ENCODE data around the gene NR3C1. TPM values are rescaled to one million over a fixed set of nuclear protein-coding genes. Genes with fewer than 3 reads are reported as not detected.

The NR3C1 gene
- polyA plus RNA-seq, 10 donors = 60.0 to 79.2 (median 69.1) TPM

DNA sequence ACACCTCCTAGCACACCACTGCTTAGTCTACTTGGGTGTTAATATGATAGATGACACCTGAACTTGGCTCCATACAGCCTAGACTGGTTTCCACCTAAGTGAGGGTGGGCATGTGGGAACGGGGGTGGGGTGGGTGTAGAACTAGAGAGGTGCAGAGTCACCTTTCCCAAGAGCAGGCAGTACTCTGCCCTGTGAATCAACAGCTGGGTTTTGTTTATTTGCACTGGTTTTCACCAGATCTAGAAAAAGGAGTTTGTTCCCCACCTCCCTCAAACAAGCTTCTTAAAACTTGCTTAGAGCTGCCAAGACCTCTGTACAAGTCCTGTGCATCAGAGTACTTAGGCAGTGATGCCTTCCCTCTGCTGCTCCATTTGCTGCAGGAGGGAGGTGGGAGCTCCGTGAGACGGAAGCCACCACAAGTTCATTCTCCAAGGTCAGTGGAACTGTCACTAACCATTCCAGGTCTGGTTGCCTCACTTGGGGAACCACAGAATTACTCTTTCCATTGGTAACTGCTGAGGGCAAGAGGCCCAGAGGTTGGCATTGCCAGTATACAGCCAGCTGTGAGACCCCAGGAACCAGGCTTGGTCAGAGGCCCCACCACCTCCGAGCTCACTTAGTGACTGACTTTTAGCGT lies 163.5 kb downstream of the NR3C1 start:
- no peak for DNase-seq

DNA sequence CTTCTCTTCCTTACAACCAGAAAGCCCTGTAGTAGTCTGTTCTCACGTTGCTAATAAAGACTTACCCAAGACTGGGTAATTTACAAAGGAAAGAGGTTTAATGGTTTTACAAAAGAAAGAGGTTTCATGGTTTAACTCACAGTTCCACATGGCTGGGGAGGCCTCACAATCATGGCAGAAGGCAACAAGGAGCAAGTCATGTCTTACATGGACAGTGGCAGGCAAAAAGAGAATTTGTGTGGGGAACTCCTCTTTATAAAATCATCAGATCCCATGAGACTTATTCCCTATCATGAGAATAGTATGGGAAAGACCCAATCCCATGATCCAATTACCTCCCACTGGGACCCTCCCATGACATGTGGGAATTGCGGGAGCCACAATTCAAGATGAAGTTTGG lies 164.9 kb downstream of the NR3C1 start:
- no peak for DNase-seq

DNA sequence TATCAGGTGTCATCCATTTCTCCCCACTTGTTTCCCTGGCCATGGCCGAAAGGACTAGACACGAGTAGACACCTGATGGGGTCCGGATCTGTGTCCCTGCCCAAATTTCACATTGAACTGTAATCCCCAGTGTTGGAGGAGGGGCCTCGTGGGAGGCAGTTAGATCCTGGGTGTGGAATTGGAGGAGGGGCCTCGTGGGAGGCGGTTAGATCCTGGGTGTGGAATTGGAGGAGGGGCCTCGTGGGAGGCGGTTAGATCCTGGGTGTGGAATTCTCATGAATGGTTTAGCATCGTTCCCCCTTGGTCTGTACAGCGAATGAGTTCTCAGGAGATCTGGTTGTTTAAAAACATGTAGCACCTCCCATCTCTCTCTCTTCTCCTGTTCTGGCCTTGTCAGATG lies 165.8 kb downstream of the NR3C1 start:
- DNase-seq = no peak

DNA sequence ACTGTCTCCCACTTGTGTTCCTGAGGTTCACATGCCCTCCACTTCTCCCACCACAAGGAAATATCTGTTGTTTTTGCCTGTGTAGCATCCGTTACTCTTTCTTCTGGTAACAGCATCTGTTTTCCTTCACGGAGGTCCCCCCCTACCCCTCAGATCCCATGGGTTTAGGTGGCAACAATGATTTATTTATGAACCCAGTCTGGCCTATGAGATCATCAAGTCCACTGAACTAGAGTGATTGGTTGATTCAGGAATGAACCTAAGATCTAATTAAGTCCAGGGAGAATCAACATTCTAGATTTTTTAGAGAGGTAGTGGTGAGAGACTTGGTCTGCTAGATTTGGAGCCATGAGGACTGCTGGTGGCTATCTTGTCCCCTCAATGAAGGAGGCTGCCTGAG lies 166.8 kb downstream of the NR3C1 start:
- no peak for DNase-seq

DNA sequence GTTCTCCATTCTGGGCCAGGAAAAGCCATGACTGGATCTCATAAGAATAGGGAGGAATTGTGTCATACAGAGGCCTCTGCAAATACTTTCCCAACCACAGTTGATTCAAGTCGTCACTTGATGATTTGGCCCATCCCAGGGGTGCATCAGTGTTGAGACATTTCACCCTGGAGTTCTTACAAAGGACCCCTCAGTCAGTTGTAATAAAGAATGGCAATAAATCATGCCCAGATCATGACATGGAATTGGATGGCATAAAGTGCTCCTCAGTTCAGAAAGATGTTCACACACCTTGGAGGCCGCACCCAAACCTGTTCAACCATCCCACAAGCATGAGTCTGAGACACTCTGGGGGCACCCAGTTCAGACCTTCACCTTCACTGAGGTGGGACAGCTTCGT lies 168.1 kb downstream of the NR3C1 start:
- peak in 1 of 3 donors; percentile 71 for DNase-seq

DNA sequence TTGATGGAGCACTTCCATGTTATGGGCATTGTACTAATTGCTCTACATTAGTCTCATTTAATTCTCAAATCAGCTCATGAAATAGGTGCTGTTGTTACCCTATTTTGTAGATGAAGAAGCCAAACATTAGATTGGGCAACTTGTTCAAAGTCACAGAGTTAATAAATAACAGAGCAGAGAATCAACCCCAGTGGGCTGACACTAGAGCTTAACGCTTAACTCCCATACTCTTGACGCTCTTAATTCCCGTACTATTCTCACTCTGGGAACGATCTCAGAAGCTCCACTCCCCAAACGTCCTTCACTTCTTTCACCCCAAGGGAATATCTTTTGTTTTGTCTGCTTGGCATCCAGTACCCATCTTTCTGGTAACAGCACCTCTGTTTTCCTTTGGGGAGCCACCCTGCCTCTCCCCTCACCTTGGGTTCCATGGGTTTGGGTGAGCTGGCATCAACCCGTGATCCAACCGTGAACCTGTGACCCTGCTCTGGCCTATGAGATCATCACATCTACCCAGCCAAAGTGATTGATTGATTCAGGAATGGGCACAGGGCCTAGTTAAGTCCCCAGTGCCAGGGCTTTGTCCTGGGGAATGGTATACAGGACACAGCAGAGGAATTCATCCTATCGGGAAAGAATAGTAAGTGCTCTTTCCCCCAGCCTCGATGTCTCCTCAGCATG lies 169.2 kb downstream of the NR3C1 start:
- no peak for DNase-seq

DNA sequence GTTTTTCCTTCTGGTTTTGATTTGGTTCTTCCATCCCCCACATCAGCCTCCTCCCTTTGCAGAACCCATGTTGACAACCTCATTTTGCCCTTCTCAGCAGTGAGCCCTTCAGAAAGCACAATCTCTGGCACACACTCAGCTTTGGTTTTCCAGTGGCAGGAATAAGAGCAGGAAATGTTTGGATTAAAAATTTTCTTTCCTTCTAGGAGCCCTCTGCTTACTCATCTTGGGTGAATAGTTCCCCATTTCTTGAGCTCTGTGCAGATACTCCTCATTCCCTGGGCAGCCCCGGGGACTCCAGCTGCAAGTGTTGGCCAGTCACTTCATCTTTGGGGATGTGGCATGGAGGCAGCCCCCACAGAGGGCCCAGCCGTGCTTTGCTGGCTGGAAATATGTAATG lies 170.5 kb downstream of the NR3C1 start:
- DNase-seq = peak in 1 of 3 donors; percentile 67

DNA sequence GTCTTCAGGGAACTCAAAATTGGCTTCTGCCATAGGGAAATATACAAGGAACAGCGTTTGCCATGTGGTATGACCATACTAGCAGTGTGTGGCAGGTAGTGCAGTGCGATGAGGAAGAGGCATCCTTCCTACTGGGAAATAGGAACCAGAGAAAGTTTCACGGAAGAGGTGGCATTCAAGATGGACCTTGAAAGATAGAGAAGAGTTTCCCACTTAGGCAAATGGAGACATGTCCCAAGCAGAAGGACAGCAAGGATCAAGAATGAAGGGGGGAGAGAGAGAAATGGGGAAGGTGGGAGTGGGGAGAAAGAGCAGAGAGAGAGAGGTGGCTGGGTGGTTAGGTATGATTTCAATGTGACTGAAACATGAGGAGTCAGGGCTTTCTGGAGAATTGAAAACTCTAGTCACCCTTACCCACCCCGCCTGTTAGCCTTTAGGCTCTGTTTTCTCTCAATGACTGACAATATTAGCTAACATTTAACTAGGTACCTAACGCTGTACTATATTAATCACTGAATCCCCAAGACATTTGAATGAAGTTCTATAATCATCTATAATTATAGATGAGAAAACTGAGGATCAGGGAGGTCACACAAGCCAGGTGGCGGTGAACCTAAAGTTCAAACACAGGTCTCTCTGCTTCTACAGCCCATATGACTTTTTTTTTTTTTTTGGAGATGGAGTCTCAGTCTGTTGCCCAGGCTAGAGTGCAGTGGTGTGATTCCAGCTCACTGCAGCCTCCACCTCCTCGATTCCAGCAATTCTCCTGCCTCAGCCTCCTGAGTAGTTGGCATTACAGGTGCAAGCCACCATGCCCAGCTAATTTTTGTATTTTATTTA lies 171.3 kb downstream of the NR3C1 start:
- DNase-seq = no peak

DNA sequence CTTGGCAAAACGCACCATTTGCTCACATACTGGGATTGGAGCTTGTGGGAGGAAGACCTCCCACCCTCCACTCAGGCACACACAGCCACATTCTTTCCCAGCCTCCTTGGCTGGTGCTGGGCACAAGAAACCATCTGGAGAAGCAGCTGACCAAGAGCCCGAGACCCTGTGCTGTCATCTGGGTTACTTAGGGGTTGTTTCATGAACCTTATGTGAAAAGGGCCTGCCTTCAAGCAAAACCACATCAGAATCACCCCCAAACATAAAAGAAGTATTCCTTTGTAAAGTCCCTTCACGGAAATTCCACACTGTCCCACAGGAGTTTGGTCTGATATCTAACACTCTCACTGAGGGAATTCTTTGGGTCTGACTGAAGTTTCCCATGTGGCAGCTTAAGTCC lies 172.1 kb downstream of the NR3C1 start:
- no peak for DNase-seq

DNA sequence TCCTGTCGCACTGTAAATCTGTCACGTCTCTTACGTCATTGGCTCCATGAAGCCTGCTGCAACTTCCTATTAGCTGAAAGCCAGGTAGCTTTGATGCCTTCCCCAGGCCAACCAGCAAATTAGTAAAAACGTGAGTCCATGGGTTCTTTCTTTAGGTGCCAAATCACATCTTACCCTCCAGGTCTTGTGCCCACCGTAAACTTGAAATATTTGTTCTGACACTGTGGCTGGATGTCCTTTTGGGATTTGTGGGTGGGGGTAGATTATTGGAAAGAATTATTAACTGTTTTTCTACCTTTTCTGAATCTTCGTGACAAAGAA lies 172.8 kb downstream of the NR3C1 start:
- no peak for DNase-seq

DNA sequence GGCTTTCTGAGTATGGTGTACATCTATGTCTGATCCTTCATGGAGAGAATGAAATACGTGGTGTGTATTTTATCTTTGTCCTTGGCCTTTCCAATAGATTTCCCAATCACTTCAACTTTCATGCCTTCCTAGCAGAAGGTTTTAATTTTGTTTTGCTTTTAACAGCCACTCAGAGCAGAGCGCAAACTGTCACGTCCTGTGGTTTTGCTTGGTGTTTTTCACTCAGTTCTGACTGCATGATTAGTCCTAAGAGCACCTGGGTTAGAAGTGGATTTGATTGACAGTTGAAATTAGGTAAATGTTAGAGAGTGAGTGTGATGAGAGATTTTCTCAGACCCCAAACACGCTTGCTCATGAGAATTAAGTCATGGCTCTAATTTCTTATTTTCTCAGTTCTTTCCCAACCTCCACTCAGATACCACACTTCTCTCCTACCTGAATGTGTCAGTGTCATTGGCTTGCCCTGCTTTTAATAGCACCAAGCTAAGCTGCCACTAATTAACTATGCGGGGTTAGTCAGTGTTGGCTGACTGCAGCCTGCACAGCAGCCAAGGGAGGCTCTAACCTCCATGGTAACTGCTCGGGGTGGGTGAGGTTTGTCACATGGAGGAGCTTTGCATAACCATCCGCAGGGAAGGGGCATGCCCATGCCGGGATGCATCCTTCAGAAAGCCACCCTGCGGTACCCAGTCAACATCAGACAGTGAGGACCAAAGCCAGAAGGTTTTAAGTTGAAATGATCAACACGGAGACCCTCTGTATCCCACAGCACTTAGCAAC lies 173.4 kb downstream of the NR3C1 start:
- DNase-seq = peak in 1 of 3 donors; percentile 40

DNA sequence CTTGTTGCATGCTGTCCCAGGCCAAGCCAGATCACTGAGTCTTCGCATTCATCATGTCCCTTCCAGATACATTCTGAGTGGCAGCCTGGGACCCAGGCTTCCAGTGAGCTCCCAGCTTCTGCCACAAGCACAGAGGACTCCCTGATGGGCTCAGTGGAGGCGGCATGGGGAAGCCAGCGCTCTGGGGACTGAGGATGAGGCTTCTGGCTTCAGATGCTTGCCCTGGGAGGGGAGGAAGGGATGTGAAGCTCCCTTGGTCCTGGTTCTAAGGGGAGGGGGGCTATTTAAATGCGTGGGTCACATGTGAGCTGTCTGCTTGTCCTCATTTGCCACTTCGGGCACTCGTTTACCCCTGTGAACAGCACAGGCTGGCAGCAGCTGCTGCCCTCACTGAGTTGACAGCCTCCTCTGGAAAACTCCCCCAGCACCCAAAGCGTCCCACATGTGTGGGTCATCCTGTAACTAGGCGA lies 174.0 kb downstream of the NR3C1 start:
- DNase-seq = no peak

DNA sequence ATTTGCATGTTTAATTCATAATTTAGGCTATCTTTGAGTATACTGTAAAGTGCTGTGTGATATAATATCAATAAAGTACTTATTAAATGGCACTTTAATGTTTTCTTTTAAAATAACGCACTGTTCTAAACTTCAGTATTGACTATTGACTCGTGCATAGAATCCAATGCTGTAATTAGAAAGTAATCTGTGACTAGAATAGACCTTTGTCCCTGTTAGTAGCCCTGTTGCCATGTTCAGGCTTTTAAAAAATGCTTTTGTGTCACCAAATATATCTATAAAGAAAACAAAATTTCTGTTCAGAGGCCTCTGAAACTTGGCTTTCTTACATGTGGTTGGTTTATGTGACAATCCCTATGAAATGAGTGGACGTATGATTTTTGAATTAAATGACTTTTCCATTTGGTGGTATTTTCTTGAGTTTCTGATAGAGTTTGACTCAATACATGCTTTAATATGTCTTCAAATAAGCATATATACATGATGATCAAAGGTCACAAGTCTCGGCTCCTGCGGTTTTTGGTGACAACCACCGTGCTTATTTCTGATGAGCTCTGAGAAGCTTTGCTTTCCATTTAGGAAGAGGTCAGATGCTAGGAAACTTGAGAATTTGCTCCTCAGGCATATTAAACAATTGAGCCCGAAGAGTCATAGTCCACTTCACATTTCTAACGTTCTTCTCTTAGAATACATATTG lies 174.7 kb downstream of the NR3C1 start:
- DNase-seq = no peak
